Activated naive CD4-positive, alpha-beta T cell treated with anti-CD3 and anti-CD28 coated beads, Interleukin-2, amount 10 ng/mL, durations not matched to agents 7 days and 5 days (primary cell): ENCODE measurements around the gene SLC9A9.

Experiments used
- CTCF ChIA-PET: fragments of 350-600 bp; sonication (Branson Sonifier 250); formaldehyde crosslinking; loops from one replicate; lab custom pipeline; 2021; ENCODE audit warnings: antibody characterized with exemption; lab: Charles Lee
- DNase-seq: peaks from one replicate; pipeline ENCODE4 v3.0.0-alpha.2; 2020
- H3K27ac Mint-ChIP-seq: one replicate; pipeline ENCODE4 v1.8.0; 2021; ENCODE audit warnings: mild to moderate bottlenecking, moderate library complexity, mixed read lengths
- H3K27me3 Mint-ChIP-seq: one replicate; pipeline ENCODE4 v1.8.0; 2021; ENCODE audit warnings: mild to moderate bottlenecking, mixed read lengths
- H3K36me3 Mint-ChIP-seq: one replicate; pipeline ENCODE4 v1.8.0; 2021; ENCODE audit warnings: mixed read lengths
- H3K4me1 Mint-ChIP-seq: one replicate; pipeline ENCODE4 v1.8.0; 2021; ENCODE audit warnings: mixed read lengths
- H3K4me3 Mint-ChIP-seq: one replicate; pipeline ENCODE4 v1.8.0; 2021; ENCODE audit warnings: mild to moderate bottlenecking, moderate library complexity, mixed read lengths
- H3K9me3 Mint-ChIP-seq: one replicate; pipeline ENCODE4 v1.8.0; 2021; ENCODE audit warnings: mixed read lengths

The SLC9A9 gene

GRCh38 chr3:143261848-143262247 lies 586.4 kb downstream of the SLC9A9 start:
- Mint-ChIP-seq H3K4me1 (no peaks in the 10 kb centered on the region), H3K36me3 (peaks cover 2% of the 10 kb centered on the region), H3K4me3 (no peak overlapping the region), H3K27ac (no peak overlapping the region), H3K27me3 (no peaks in the 10 kb centered on the region), H3K9me3 (no peaks in the 10 kb centered on the region)
- DNase-seq, result no peak
- CTCF ChIA-PET, result no interaction called here

- Mint-ChIP-seq H3K4me3 (no peak overlapping the region), H3K9me3 (no peaks in the 10 kb centered on the region), H3K36me3 (no peaks in the 10 kb centered on the region), H3K4me1 (no peaks in the 10 kb centered on the region), H3K27me3 (no peaks in the 10 kb centered on the region), H3K27ac (no peak overlapping the region)
- CTCF ChIA-PET, result no interaction called here
- no peak for DNase-seq
Observed at GRCh38 chr3:143258692-143259091, 589.6 kb downstream of the SLC9A9 start.

DNA sequence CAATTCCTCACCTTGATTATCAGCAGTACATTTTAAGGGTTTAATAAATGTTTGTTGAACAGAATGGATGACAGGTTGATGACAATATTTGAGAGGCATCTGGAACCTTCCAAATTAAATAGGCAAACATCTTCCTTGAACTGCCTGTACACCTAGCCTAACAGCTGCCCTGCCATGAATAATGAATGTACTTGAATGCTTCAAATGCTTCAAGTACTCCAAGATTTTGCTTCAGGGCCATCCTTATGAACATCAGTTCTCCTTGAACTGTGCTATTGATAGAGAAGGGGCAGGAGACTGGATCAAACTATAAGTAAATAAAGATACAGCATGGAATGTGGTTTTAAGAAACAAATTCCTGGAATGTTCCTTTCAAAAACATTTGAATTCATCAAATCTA lies 591.9 kb downstream of the SLC9A9 start:
- Mint-ChIP-seq H3K36me3 (no peaks in the 10 kb centered on the region), H3K27ac (no peak overlapping the region), H3K4me1 (no peaks in the 10 kb centered on the region), H3K9me3 (no peaks in the 10 kb centered on the region), H3K4me3 (no peak overlapping the region), H3K27me3 (no peaks in the 10 kb centered on the region)
- CTCF ChIA-PET, result no interaction called here
- no peak for DNase-seq

DNA sequence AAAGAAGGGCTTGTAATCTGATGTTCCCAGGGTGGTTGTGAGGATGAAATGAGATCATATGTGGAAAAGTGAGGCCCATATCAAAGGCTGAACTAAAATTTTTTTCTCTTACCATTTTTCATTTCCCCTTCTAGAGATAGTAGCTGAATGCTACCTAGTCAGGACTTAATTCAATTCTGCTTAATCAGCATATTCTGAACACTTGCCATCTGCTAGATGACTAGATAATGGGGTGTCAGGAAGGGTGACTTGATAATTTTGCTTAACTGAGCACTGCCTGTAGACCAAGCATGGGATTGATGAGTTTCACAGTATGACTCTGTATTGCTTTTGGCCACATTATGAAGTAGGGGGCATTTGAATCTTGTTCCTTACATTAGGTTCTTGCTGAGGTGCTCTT lies 592.5 kb downstream of the SLC9A9 start:
- no peaks in the 10 kb centered on the region for H3K27me3 Mint-ChIP-seq

DNA sequence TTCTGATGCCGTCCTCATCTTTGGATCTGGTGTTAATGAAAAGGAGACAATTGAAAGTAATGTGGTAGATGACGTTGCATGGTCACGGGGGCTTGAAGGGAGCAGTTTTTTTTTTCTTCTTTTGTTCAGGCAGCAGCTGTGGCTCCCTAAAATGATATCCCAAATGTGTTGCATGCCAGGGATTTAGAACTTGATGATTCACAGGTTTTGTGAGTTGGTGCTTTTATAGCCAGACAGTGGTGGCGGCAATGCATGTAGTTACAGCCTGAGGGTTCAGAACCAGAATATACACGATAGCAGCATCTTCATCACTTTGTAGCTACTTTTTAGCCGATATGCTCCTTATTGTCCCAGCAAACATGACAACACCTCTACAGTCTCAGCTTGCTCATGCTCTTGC lies 595.3 kb downstream of the SLC9A9 start:
- no peak for DNase-seq
- CTCF ChIA-PET, result no interaction called here
- no peaks in the 10 kb centered on the region for H3K4me1 Mint-ChIP-seq
- no peaks in the 10 kb centered on the region for H3K27me3 Mint-ChIP-seq
- H3K4me3 Mint-ChIP-seq, result no peak overlapping the region
- H3K36me3 Mint-ChIP-seq, result no peaks in the 10 kb centered on the region
- peaks cover 2% of the 10 kb centered on the region for H3K9me3 Mint-ChIP-seq
- H3K27ac Mint-ChIP-seq, result no peak overlapping the region

More for the DNA sequence above, 592.5 kb downstream of the SLC9A9 start:
- no peaks in the 10 kb centered on the region for H3K9me3 Mint-ChIP-seq
- no peak for DNase-seq
- no peak overlapping the region for H3K4me3 Mint-ChIP-seq
- no peaks in the 10 kb centered on the region for H3K36me3 Mint-ChIP-seq
- CTCF ChIA-PET, result no interaction called here
- no peak overlapping the region for H3K27ac Mint-ChIP-seq
- no peaks in the 10 kb centered on the region for H3K4me1 Mint-ChIP-seq

DNA sequence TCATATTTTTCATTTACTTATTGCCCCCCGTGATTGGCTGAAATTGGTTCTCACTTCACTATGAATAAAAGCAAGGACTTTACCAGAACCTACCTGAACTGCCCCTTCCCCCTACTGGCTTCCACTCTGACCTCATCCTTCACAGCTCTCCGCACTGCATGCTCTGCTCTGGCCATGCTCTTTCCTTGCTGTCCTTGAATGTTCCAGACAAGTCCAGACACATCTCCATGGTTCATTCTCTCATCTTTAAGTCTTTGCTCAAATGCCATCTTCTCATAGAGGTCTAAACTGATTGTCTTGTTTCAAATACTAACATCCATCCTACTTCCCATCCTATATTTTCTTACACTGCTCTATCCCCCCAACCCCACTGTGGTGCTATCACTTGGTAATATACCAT lies 599.3 kb downstream of the SLC9A9 start:
- no peaks in the 10 kb centered on the region for H3K27me3 Mint-ChIP-seq
- H3K4me3 Mint-ChIP-seq, result no peak overlapping the region
- CTCF ChIA-PET, result no interaction called here
- no peaks in the 10 kb centered on the region for H3K36me3 Mint-ChIP-seq
- DNase-seq, result no peak
- H3K9me3 Mint-ChIP-seq, result peaks cover 2% of the 10 kb centered on the region
- H3K4me1 Mint-ChIP-seq, result no peaks in the 10 kb centered on the region
- H3K27ac Mint-ChIP-seq, result no peak overlapping the region

- no peak for DNase-seq
- CTCF ChIA-PET, result no interaction called here
- H3K27me3 Mint-ChIP-seq, result no peaks in the 10 kb centered on the region
- no peaks in the 10 kb centered on the region for H3K36me3 Mint-ChIP-seq
- H3K4me1 Mint-ChIP-seq, result no peaks in the 10 kb centered on the region
- H3K9me3 Mint-ChIP-seq, result peaks cover 2% of the 10 kb centered on the region
- H3K27ac Mint-ChIP-seq, result no peak overlapping the region
- no peak overlapping the region for H3K4me3 Mint-ChIP-seq
Observed at GRCh38 chr3:143247073-143247472, 601.2 kb downstream of the SLC9A9 start.

- Mint-ChIP-seq H3K9me3 (peaks cover 2% of the 10 kb centered on the region), H3K36me3 (no peaks in the 10 kb centered on the region), H3K4me1 (no peaks in the 10 kb centered on the region), H3K27me3 (no peaks in the 10 kb centered on the region), H3K4me3 (no peak overlapping the region), H3K27ac (no peak overlapping the region)
- no peak for DNase-seq
- CTCF ChIA-PET, result no interaction called here
Observed at GRCh38 chr3:143245692-143246091, 602.6 kb downstream of the SLC9A9 start.

GRCh38 chr3:143244516-143245063 lies 603.7 kb downstream of the SLC9A9 start:
- no peak overlapping the region for H3K27ac Mint-ChIP-seq
- no peak overlapping the region for H3K4me3 Mint-ChIP-seq
- CTCF ChIA-PET, result no interaction called here
- H3K27me3 Mint-ChIP-seq, result no peaks in the 10 kb centered on the region
- no peaks in the 10 kb centered on the region for H3K4me1 Mint-ChIP-seq
- H3K36me3 Mint-ChIP-seq, result no peaks in the 10 kb centered on the region
- no peaks in the 10 kb centered on the region for H3K9me3 Mint-ChIP-seq
- no peak for DNase-seq

DNA sequence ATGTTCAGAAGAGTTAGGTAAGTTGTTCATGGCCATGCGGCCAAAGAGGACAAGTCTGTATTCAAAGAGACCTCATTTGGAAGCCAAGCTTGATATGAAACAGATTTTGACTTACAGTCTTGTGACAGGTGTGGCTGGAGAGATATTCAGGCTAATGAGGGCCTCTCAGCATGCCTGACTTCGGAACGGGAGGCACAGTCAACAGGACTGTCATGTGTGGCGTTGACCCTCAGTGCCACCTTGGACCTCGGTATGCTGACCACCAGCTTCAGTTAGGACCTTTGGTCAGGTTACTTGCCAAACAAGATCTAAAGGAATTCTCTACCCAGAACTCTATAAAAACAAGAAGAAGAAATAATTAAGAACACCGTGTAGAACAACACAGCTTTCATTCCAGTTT lies 604.6 kb downstream of the SLC9A9 start:
- DNase-seq, result no peak
- no peak overlapping the region for H3K4me3 Mint-ChIP-seq
- CTCF ChIA-PET, result no interaction called here
- no peaks in the 10 kb centered on the region for H3K4me1 Mint-ChIP-seq
- H3K27ac Mint-ChIP-seq, result no peak overlapping the region
- no peaks in the 10 kb centered on the region for H3K27me3 Mint-ChIP-seq
- no peaks in the 10 kb centered on the region for H3K36me3 Mint-ChIP-seq
- no peaks in the 10 kb centered on the region for H3K9me3 Mint-ChIP-seq

- H3K27ac Mint-ChIP-seq, result no peak overlapping the region
- H3K9me3 Mint-ChIP-seq, result no peaks in the 10 kb centered on the region
- no peak for DNase-seq
- no peaks in the 10 kb centered on the region for H3K36me3 Mint-ChIP-seq
- H3K4me3 Mint-ChIP-seq, result no peak overlapping the region
- CTCF ChIA-PET, result no interaction called here
- no peaks in the 10 kb centered on the region for H3K27me3 Mint-ChIP-seq
- no peaks in the 10 kb centered on the region for H3K4me1 Mint-ChIP-seq
Observed at GRCh38 chr3:143242691-143243090, 605.6 kb downstream of the SLC9A9 start.

GRCh38 chr3:143242101-143242500 lies 606.2 kb downstream of the SLC9A9 start:
- no peak for DNase-seq
- Mint-ChIP-seq H3K27me3 (no peaks in the 10 kb centered on the region), H3K4me3 (no peak overlapping the region), H3K4me1 (no peaks in the 10 kb centered on the region), H3K27ac (no peak overlapping the region), H3K36me3 (no peaks in the 10 kb centered on the region), H3K9me3 (no peaks in the 10 kb centered on the region)
- CTCF ChIA-PET, result no interaction called here

DNA sequence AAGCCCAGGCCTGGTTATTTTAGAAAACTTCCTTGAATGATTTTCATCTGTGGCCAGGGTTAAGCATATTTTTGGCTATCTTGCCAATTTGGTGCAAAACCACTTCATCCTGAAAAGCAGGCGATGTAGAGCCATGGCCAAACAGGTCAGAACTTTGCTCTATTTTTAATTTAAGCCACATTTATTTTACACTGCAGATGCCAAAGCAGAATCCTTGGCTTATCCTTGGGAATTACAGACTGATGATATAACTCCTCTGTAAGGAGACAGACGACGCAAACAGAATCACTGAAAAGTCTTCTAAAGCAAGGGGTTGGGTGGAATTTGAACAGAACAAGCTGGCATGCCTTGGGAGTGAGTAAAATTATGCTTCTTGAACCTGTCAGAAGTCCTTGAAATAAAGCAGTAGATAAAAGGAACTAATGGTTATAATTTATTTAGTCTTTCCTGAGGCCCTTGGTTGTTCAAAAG lies 606.8 kb downstream of the SLC9A9 start:
- CTCF ChIA-PET, result no interaction called here
- no peaks in the 10 kb centered on the region for H3K4me1 Mint-ChIP-seq
- no peak overlapping the region for H3K27ac Mint-ChIP-seq
- DNase-seq, result no peak
- no peak overlapping the region for H3K4me3 Mint-ChIP-seq
- no peaks in the 10 kb centered on the region for H3K9me3 Mint-ChIP-seq
- no peaks in the 10 kb centered on the region for H3K27me3 Mint-ChIP-seq
- no peaks in the 10 kb centered on the region for H3K36me3 Mint-ChIP-seq

GRCh38 chr3:143240886-143241285 lies 607.4 kb downstream of the SLC9A9 start:
- CTCF ChIA-PET, result no interaction called here
- H3K27ac Mint-ChIP-seq, result no peak overlapping the region
- H3K9me3 Mint-ChIP-seq, result no peaks in the 10 kb centered on the region
- no peaks in the 10 kb centered on the region for H3K27me3 Mint-ChIP-seq
- H3K4me3 Mint-ChIP-seq, result no peak overlapping the region
- no peak for DNase-seq
- H3K4me1 Mint-ChIP-seq, result no peaks in the 10 kb centered on the region
- no peaks in the 10 kb centered on the region for H3K36me3 Mint-ChIP-seq

DNA sequence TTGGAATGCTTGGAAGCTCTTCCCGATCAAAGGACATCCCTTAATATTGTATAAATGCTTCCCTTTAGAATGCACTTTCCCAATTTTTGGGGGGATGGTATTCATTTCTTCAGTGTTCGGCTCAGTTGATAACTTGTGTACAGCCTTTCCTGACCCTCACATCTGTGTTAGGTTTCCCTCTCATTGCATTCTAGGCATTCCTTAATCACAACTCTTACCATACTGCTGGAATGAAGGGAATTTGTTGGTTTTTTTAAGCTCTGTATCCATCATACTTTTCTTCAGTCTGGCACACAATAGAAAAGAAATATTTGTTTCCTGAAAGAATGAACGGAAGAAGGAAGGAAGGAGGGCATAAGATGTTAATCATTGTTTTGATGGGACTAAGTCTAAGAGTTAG lies 609.2 kb downstream of the SLC9A9 start:
- Mint-ChIP-seq H3K9me3 (no peaks in the 10 kb centered on the region), H3K36me3 (no peaks in the 10 kb centered on the region), H3K4me1 (no peaks in the 10 kb centered on the region), H3K27me3 (no peaks in the 10 kb centered on the region), H3K27ac (no peak overlapping the region), H3K4me3 (no peak overlapping the region)
- DNase-seq, result no peak
- CTCF ChIA-PET, result no interaction called here
